Cardiac septum (tissue), 1 donor: ENCODE data around the gene PDE4D. TPM values are rescaled to one million over a fixed set of nuclear protein-coding genes. Genes with fewer than 3 reads are reported as not detected.

Experiments
- DNase-seq: peaks from one replicate; pipeline ENCODE4 v3.0.0-alpha.2; 2020; ENCODE audit warnings: low spot score
- intact Hi-C: fragments of 100-400 bp; cut with DNase I; formaldehyde crosslinking; loops from one replicate; pipeline ENCODE4 v1.14.0; 2022
- total RNA-seq: library from RNA; stranded (reverse); fragmentation: NEBNext Ultra II Directional; extraction: Animal tissue kit (Norgen Biotek cat#: 25700); gene quantifications from one replicate; pipeline ENCODE4 v1.2.1, GENCODE V29; 2021
- donor health status: DM: no; HTN: no; CAD: no.

PDE4D gene
- total RNA-seq, 1 donor from 2014 or later, result 29.3 TPM

- no peak for DNase-seq
- intact Hi-C loops, result no loop called here
Measured at GRCh38 chr5:59724482-59725391, 168.8 kb downstream of the PDE4D start.

GRCh38 chr5:59722874-59723273, 170.7 kb downstream of the PDE4D start:
- DNase-seq, result no peak
- intact Hi-C loops, result no loop called here

- DNase-seq, result no peak
- intact Hi-C loops, result no loop called here
Measured at GRCh38 chr5:59721741-59722140, 171.8 kb downstream of the PDE4D start.

- intact Hi-C loops, result no loop called here
- DNase-seq, result no peak
Measured at GRCh38 chr5:59720063-59720462, 173.5 kb downstream of the PDE4D start.

- intact Hi-C loops, result no loop called here
- no peak for DNase-seq
Measured at GRCh38 chr5:59716966-59717500, 176.5 kb downstream of the PDE4D start.

GRCh38 chr5:59716029-59716428, 177.5 kb downstream of the PDE4D start:
- DNase-seq, result no peak
- intact Hi-C loops, result no loop called here

- no peak for DNase-seq
- intact Hi-C loops, result no loop called here
Measured at GRCh38 chr5:59715228-59715627, 178.3 kb downstream of the PDE4D start.

GRCh38 chr5:59713498-59713844, 180.1 kb downstream of the PDE4D start:
- no peak for DNase-seq
- intact Hi-C loops, result no loop called here

GRCh38 chr5:59712836-59713497, 180.6 kb downstream of the PDE4D start:
- intact Hi-C loops, result no loop called here
- DNase-seq, result no peak

GRCh38 chr5:59711310-59711709, 182.2 kb downstream of the PDE4D start:
- no peak for DNase-seq
- intact Hi-C loops, result no loop called here

- DNase-seq, result no peak
- intact Hi-C loops, result no loop called here
Measured at GRCh38 chr5:59709846-59710245, 183.7 kb downstream of the PDE4D start.

GRCh38 chr5:59709346-59709821, 184.1 kb downstream of the PDE4D start:
- intact Hi-C loops, result no loop called here

GRCh38 chr5:59704936-59705335, 188.6 kb downstream of the PDE4D start:
- intact Hi-C loops, result no loop called here
- no peak for DNase-seq

More at GRCh38 chr5:59709346-59709821, 184.1 kb downstream of the PDE4D start:
- no peak for DNase-seq

GRCh38 chr5:59703789-59704188, 189.7 kb downstream of the PDE4D start:
- no peak for DNase-seq
- intact Hi-C loops, result no loop called here

GRCh38 chr5:59698207-59699178, 195.0 kb downstream of the PDE4D start:
- intact Hi-C loops, result no loop called here
- no peak for DNase-seq

GRCh38 chr5:59694411-59694810, 199.1 kb downstream of the PDE4D start:
- intact Hi-C loops, result no loop called here
- no peak for DNase-seq

- DNase-seq, result no peak
- intact Hi-C loops, result no loop called here
Measured at GRCh38 chr5:59693492-59694309, 199.8 kb downstream of the PDE4D start.

GRCh38 chr5:59685793-59686192, 207.7 kb downstream of the PDE4D start:
- no peak for DNase-seq
- intact Hi-C loops, result no loop called here

- DNase-seq, result no peak
- intact Hi-C loops, result no loop called here
Measured at GRCh38 chr5:59685191-59685530, 208.4 kb downstream of the PDE4D start.
